ENCODE measurements around the gene HOMER2. TPM values are rescaled to one million over a fixed set of nuclear protein-coding genes. Genes with fewer than 3 reads are reported as not detected.
"Not testable (repeated sequence)": the region's sequence is repeated elsewhere in the genome, so short reads cannot be mapped to it uniquely, and the experiment has no call there.

The HOMER2 gene
- total RNA-seq, 2 donors from 2014 or later: 1.8 to 4.9 TPM

DNA sequence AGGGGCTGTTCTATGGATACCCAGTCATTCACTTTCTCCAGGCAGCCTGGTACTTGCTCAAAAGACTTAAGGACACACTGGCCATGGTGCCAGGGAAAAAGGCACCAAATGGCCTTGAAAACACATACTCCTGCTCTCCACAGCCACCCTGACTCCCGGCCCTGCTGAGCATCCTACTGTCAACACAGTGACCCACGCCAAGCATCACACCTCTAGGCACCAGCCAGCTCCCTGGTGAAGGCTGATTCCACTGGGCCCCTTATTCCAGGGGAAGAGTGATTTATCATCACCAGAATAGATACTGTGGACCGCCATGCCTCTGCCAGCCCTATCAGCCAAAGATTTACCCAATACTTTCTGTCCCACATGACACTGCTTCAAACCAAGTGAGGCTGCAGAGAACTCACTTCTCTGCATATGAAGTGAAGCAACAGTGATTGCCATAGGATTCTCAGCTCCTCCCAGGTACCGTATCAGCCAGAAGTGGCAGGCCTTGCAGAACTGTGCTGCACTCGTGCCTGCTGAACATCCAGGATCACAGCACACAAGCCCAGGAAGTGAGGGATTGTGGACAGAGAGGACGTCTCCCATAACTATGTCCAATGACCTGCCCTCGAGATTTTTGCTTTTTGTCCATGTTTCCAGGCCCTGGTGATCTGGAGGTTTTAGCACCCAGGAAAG is 79.4 kb downstream of the HOMER2 start:
- no peaks in the 10 kb centered on the region for H3K36me3 ChIP-seq
- ATAC-seq (ENCODE audit: insufficient number of reproducible peaks, low FRiP score, low read depth) (no peak), DNase-seq (ENCODE audit: low spot score) (no peak)
- H3K4me1 ChIP-seq (ENCODE audit: control insufficient read depth in 1 of 2, low read depth in 2 of 2): no peaks in the 10 kb centered on the region
- TF ChIP-seq, protein P1, sequence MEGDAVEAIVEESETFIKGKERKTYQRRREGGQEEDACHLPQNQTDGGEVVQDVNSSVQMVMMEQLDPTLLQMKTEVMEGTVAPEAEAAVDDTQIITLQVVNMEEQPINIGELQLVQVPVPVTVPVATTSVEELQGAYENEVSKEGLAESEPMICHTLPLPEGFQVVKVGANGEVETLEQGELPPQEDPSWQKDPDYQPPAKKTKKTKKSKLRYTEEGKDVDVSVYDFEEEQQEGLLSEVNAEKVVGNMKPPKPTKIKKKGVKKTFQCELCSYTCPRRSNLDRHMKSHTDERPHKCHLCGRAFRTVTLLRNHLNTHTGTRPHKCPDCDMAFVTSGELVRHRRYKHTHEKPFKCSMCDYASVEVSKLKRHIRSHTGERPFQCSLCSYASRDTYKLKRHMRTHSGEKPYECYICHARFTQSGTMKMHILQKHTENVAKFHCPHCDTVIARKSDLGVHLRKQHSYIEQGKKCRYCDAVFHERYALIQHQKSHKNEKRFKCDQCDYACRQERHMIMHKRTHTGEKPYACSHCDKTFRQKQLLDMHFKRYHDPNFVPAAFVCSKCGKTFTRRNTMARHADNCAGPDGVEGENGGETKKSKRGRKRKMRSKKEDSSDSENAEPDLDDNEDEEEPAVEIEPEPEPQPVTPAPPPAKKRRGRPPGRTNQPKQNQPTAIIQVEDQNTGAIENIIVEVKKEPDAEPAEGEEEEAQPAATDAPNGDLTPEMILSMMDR (IDR thresholded peaks at IDR 0.05): no peak
- no peaks in the 10 kb centered on the region for H3K9me3 ChIP-seq
- H3K4me3 ChIP-seq: no peak overlapping the region
- H3K27ac ChIP-seq: no peak overlapping the region
- H3K27me3 ChIP-seq (replicated peaks; ENCODE audit: insufficient read depth): no peaks in the 10 kb centered on the region

DNA sequence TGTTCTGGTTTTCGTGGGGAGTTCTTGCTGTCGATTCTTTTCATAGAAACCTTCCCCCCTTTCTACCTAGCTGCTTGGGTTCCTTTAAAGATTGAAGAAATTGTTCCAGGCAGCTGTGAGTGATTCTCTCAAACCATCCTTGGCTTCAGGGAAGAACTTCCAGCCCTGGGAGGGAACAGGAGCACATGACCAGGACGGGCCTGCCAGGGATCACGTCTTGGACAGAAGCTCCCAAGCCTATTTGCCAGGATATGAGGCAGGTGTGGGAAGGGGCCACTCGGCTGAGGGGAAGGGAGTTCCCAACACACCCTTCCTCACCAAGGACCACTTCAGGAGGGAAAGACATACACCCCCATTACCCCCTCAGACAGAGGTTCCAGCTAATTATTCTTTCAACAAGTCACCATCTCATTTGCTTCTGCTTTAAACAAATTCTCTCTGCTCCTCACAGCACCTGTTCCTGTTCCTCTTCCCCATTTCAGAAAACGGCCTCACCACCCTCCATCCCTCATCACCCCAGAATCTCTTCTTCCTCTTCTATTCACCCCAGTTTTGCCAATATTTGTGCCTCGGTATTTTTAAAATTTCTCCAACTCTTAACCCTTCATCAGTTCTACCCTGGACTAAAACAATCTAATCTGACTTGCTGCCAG is 80.6 kb downstream of the HOMER2 start:
- Histone ChIP-seq H3K27ac (no peak overlapping the region), H3K27me3 (replicated peaks; ENCODE audit: insufficient read depth) (no peaks in the 10 kb centered on the region), H3K4me1 (ENCODE audit: control insufficient read depth in 1 of 2, low read depth in 2 of 2) (no peaks in the 10 kb centered on the region), H3K9me3 (no peaks in the 10 kb centered on the region), H3K36me3 (no peaks in the 10 kb centered on the region), H3K4me3 (no peak overlapping the region)
- TF ChIP-seq, protein P1 (IDR thresholded peaks at IDR 0.05): no peak
- DNase-seq (ENCODE audit: low spot score) (no peak), ATAC-seq (ENCODE audit: insufficient number of reproducible peaks, low FRiP score, low read depth) (no peak)

DNA sequence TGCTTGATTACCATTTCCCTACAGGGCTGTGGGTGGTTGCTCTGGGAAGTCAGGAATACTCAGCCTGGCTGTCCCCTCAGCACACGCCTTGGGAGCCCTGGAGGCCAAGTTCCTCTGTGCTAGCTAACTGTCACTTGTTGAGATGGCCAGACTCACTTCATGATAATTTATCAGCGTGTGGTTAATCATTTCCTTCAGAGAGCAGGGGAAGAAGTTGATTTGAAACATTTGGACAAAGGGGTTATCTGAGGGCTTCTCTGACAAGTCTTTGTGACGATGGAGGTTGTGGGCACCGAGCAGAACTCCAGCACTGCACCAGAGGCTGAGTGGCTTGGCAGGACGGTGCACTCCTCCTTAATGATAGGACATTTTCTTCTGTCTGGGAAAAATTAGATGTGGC is 81.2 kb downstream of the HOMER2 start:
- Histone ChIP-seq H3K9me3 (no peaks in the 10 kb centered on the region), H3K27me3 (replicated peaks; ENCODE audit: insufficient read depth) (no peaks in the 10 kb centered on the region), H3K4me1 (ENCODE audit: control insufficient read depth in 1 of 2, low read depth in 2 of 2) (no peaks in the 10 kb centered on the region), H3K27ac (no peak overlapping the region), H3K36me3 (no peaks in the 10 kb centered on the region), H3K4me3 (no peak overlapping the region)
- TF ChIP-seq, protein P1 (IDR thresholded peaks at IDR 0.05): no peak
- ATAC-seq (ENCODE audit: insufficient number of reproducible peaks, low FRiP score, low read depth) (no peak), DNase-seq (ENCODE audit: low spot score) (no peak)

DNA sequence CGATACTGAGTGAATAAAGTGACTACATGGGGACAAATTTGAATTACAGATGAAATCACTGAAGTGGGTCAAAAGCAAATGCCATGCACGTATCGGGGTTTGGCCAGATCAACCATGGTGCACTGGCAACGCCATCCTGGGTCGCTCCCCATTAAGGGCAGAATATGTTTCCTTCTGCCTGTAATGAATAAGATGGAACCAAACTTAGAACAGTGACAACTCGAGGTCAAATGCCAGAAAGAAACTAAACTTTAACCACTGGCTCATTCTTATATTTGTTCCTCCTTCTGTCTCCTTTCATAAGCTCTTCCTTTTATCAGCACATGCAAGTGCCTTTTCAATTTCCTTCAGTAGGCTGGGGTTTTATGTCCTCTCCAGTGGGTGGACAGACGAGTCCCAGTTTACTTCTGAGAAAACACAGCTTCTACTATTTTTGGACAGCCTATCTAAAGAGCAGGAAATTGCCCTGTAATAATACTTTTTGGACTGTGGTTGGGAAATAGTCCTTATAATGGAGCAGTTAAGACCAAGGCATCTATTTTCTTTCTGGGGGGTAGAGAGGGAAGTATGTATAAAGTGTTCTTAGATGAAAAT is 81.7 kb downstream of the HOMER2 start:
- Histone ChIP-seq H3K27me3 (replicated peaks; ENCODE audit: insufficient read depth) (no peaks in the 10 kb centered on the region), H3K4me1 (ENCODE audit: control insufficient read depth in 1 of 2, low read depth in 2 of 2) (no peaks in the 10 kb centered on the region), H3K27ac (no peak overlapping the region), H3K36me3 (no peaks in the 10 kb centered on the region), H3K9me3 (no peaks in the 10 kb centered on the region), H3K4me3 (no peak overlapping the region)
- ATAC-seq (ENCODE audit: insufficient number of reproducible peaks, low FRiP score, low read depth) (no peak), DNase-seq (ENCODE audit: low spot score) (no peak)
- TF ChIP-seq, protein P1 (IDR thresholded peaks at IDR 0.05): no peak

DNA sequence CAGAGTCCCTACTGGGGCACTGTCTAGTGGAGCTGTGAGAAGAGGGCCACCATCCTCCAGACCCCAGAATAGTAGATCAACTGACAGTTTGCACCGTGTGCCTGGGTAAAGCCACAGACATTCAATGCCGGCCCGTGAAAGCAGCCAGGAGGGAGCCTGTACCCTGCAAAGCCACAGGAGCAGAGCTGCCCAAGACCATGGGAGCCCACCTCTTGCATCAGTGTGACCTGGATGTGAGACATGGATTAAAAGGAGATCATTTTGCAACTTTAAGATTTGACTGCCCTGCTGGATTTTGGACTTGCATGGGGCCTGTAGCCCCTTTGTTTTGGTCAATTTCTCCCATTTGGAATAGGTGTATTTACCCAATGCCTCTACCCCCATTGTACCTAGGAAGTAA is 86.5 kb downstream of the HOMER2 start:
- not testable (repeated sequence) for H3K36me3 ChIP-seq; H3K4me3 ChIP-seq; H3K9me3 ChIP-seq; H3K27me3 ChIP-seq (replicated peaks; ENCODE audit: insufficient read depth); H3K4me1 ChIP-seq (ENCODE audit: control insufficient read depth in 1 of 2, low read depth in 2 of 2); DNase-seq (ENCODE audit: low spot score); ATAC-seq (ENCODE audit: insufficient number of reproducible peaks, low FRiP score, low read depth); H3K27ac ChIP-seq

DNA sequence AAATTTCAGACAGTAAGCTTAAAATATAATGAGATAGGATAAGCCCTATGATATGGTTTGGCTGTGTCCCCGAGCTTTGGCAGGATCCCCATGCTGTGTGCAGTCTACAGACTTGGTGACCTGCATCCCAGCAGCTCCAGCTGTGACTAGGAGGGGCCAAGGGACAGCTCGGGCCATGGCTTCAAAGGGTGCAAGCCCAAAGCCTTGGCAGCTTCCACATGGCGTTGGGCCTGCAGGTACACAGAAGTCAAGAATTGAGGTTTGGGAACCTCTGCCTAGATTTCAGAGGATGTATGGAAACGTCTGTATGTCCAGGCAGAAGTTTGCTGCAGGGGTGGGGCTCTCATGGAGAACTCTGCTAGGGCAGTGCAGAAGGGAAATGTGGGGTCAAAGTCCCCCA is 86.9 kb downstream of the HOMER2 start:
- H3K27ac ChIP-seq; H3K9me3 ChIP-seq; H3K4me1 ChIP-seq (ENCODE audit: control insufficient read depth in 1 of 2, low read depth in 2 of 2); DNase-seq (ENCODE audit: low spot score); H3K27me3 ChIP-seq (replicated peaks; ENCODE audit: insufficient read depth); H3K36me3 ChIP-seq; ATAC-seq (ENCODE audit: insufficient number of reproducible peaks, low FRiP score, low read depth); H3K4me3 ChIP-seq: not testable (repeated sequence)
